Gastroesophageal sphincter (tissue), 4 donors: Measurements from ENCODE around the gene PSMB5. TPM values are rescaled to one million over a fixed set of nuclear protein-coding genes. Genes with fewer than 3 reads are reported as not detected.

Source experiments
- ATAC-seq: fragments of 150-250 bp; one replicate; pipeline ENCODE4 v1.9.1; 2016; ENCODE audit warnings: mild to moderate bottlenecking, moderate library complexity
- H3K27ac ChIP-seq, 4 donors: fragments of 200-600 bp; sonication (generic) in 3 of 4; 1 replicate in 3 of 4; 2 replicates in 1 of 4; pipeline ENCODE4 v1.5.1; 2016 to 2019
- H3K27me3 ChIP-seq: fragments of 200-600 bp; sonication (generic); one replicate; pipeline ENCODE4 v1.5.1; 2019
- H3K36me3 ChIP-seq, 2 donors: fragments of 200-600 bp; sonication (generic); one replicate each; pipeline ENCODE4 v1.5.1; 2019; ENCODE audit warnings: control low read depth in 1 of 2
- H3K4me1 ChIP-seq, 3 donors: fragments of 200-600 bp; sonication (generic); 1 replicate in 2 of 3; 2 replicates in 1 of 3; pipeline ENCODE4 v1.5.1; 2016 to 2019; ENCODE audit warnings: control low read depth in 2 of 3
- H3K4me3 ChIP-seq, 2 donors: fragments of 200-600 bp; sonication (generic); one replicate each; pipeline ENCODE4 v1.5.1; 2019; ENCODE audit warnings: mild to moderate bottlenecking in 1 of 2, moderate library complexity in 1 of 2
- H3K9me3 ChIP-seq, 3 donors: fragments of 200-600 bp; sonication (generic); one replicate each; pipeline ENCODE4 v1.5.1; 2017 to 2019; ENCODE audit warnings: control low read depth in 2 of 3
- EP300 ChIP-seq: sonication (generic); formaldehyde crosslinking; IDR thresholded peaks from one replicate; pipeline ENCODE4 v1.6.1; 2017; ENCODE audit warnings: antibody characterized with exemption, mild to moderate bottlenecking
- POLR2A ChIP-seq, 2 donors: fragments of 450-650 bp; IDR thresholded peaks; one replicate each; pipeline ENCODE4 v1.6.1; 2017; ENCODE audit warnings: antibody characterized with exemption in 2 of 2, mild to moderate bottlenecking in 2 of 2, moderate library complexity in 1 of 2
- POLR2AphosphoS5 ChIP-seq: sonication (generic); formaldehyde crosslinking; IDR thresholded peaks from one replicate; pipeline ENCODE4 v1.6.1; 2017; ENCODE audit warnings: antibody characterized with exemption
- WGBS, 2 donors: methylation state at CpG; one replicate each; pipeline ENCODE4 v1.1.5; 2018; ENCODE audit warnings: low coverage in 1 of 2; 5-methylcytosine and 5-hydroxymethylcytosine counted together
- total RNA-seq, 4 donors: library from RNA; depleted of rRNA; stranded (reverse); fragments of >200 nt; gene quantifications; one replicate each; pipeline ENCODE4 v1.1.0, GENCODE V29; 2016
- TF ChIP-seq, protein P1 (sequence below), 4 experiments: fragments of 200-600 bp in 2 of 4; fragments of 450-650 bp in 2 of 4; sonication (generic) in 1 of 4; IDR thresholded peaks; one replicate each; pipeline ENCODE4 v1.5.1; 2017 to 2019; ENCODE audit warnings: antibody characterized with exemption in 4 of 4, mild to moderate bottlenecking in 2 of 4, moderate library complexity in 2 of 4

Gene PSMB5
- total RNA-seq, 4 donors from 2014 or later, result 125 to 182 (median 133) TPM

DNA sequence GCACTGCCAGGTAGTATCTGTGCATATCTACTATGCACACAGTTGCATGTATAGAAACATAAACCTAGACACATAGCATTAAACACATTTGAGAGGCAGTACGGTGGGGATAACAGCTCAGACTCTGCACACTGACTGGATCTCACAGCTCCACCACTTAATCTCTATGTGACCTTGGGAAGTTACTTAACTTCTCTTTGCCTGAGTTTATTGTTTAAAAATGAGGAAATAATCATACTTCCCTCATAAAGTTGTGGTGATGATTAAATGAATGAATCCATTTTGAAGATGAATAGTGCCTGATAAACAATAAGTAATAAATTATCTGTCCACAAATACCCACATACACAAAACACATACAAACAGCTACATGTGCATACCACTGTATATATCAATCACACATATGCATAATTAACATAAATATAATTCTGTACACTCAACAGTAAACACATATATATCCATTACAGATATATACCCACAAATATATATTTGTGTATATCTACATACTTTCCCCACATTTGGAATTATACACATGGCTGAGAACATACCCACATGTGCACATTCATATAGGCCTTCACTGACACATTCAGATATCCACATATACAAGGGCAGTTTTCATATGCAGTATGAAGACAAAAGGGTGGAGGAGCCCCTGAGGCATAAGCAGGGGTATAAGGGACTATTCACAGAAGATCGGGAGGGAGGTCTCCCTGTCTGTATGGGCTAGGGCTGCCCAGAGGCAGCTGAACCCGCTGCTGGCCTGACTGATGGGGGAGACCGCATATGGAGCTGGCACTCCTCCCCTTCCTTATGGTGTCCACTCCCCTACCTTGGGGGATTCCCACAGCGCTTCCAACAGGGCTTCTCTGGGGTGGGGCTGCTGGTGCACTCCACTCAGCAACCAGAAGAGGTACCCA lies 16.7 kb upstream of the PSMB5 start:
- no peak for TF ChIP-seq EP300
- TF ChIP-seq POLR2A (IDR thresholded peaks at IDR 0.05), result no peak
- 45 to 86% methylated on average over 1 to 3 of the region's 5 CpGs for WGBS, 2 donors
- peaks cover 0 to 15% (median 5%) of the 10 kb centered on the region in 3 donors for H3K4me1 ChIP-seq
- ATAC-seq, result no peak
- H3K27me3 ChIP-seq, result peaks cover 13% of the 10 kb centered on the region
- no peak overlapping the region for H3K4me3 ChIP-seq
- no peak overlapping the region for H3K27ac ChIP-seq
- no peaks in the 10 kb centered on the region for H3K36me3 ChIP-seq
- no peaks in the 10 kb centered on the region for H3K9me3 ChIP-seq

DNA sequence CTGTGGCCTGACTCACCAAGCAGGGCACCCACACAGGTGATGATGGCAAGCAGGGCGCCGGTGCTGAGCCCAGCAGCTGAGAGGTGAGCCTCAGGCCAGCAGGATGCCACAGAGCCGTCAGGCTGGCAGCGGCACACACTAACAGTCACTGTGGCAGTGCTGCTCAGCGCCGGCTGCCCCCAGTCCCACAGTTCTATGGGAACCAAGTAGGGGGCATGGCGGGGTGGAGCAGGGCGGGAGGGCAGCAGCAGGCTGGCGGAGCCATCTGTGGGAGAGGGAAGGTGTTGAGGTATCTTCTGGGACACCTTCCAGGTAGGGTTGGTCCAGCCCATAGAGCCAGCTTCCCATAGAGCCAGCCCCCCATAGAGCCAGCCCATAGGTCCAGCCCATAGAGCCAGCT lies 14.3 kb upstream of the PSMB5 start:
- no peak overlapping the region for H3K4me3 ChIP-seq
- no peak overlapping the region for H3K27ac ChIP-seq
- TF ChIP-seq, protein P1, sequence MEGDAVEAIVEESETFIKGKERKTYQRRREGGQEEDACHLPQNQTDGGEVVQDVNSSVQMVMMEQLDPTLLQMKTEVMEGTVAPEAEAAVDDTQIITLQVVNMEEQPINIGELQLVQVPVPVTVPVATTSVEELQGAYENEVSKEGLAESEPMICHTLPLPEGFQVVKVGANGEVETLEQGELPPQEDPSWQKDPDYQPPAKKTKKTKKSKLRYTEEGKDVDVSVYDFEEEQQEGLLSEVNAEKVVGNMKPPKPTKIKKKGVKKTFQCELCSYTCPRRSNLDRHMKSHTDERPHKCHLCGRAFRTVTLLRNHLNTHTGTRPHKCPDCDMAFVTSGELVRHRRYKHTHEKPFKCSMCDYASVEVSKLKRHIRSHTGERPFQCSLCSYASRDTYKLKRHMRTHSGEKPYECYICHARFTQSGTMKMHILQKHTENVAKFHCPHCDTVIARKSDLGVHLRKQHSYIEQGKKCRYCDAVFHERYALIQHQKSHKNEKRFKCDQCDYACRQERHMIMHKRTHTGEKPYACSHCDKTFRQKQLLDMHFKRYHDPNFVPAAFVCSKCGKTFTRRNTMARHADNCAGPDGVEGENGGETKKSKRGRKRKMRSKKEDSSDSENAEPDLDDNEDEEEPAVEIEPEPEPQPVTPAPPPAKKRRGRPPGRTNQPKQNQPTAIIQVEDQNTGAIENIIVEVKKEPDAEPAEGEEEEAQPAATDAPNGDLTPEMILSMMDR (IDR thresholded peaks at IDR 0.05), result no peak
- TF ChIP-seq EP300 (no peak), POLR2A (IDR thresholded peaks at IDR 0.05) (no peak), POLR2AphosphoS5 (no peak)
- ATAC-seq, result no peak
- H3K4me1 ChIP-seq, result peaks cover 0 to 6% (median 0%) of the 10 kb centered on the region in 3 donors
- no peaks in the 10 kb centered on the region for H3K9me3 ChIP-seq
- no peaks in the 10 kb centered on the region for H3K36me3 ChIP-seq
- no CpG with 5 or more reads among the region's 9 CpGs for WGBS, 2 donors
- peaks cover 13% of the 10 kb centered on the region for H3K27me3 ChIP-seq

DNA sequence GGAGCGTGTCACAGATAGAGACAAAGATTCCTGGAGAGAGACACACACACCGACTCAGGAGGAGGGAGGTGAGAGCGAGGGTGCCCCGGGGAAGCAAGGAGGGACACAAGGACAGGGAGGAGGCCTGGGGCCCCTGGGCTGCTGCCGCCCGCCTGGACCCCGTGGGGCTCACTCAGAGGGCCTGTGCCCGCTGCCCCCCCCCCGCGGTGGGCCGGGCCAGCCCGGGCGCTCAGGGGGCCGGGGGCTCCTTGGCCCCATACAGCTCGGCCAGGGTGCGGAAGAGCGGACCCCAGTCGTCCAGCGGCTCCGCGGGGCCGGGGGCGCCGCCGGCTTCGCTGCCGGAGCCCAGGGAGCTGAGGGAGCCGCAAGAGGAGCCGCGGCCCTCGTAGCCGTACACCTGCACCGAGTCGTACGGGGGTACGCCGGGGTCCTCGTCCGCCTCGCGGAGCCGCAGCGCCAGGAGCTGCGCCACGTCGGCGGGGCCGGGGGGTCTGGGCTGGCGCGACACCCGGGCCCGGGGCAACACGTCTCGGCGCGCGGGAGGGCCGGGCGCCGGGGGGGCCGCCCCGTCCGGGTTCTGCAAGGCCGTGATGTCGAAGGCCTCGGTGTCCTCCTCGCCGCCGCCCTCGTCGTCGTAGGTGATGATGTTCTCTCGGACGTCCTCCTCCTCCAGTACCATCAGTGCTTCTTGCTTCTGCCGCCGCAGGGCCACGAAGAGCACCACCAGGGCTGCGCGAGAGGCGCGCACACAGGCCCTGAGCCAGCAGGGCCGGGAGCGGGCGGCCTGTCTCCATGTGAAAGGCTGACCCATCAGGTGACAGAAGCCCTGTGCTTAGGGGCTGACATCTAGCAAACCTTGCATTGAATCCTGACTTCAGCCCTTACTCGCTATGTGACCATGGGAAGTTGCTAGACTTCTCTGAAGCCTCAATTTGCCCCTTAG lies 13.3 kb upstream of the PSMB5 start:
- no peak for ATAC-seq
- Histone ChIP-seq H3K36me3 (no peaks in the 10 kb centered on the region), H3K4me3 (no peak overlapping the region), H3K27ac (peak overlapping the region in 2 of 4 donors; percentile 2 to 40), H3K4me1 (peaks cover 0 to 6% (median 0%) of the 10 kb centered on the region in 3 donors), H3K27me3 (peaks cover 13% of the 10 kb centered on the region), H3K9me3 (no peaks in the 10 kb centered on the region)
- TF ChIP-seq POLR2A (IDR thresholded peaks at IDR 0.05) (no peak), POLR2AphosphoS5 (no peak), EP300 (no peak)
- TF ChIP-seq, protein P1 (IDR thresholded peaks at IDR 0.05), result no peak
- 45 to 78% methylated on average over 8 to 13 of the region's 85 CpGs for WGBS, 2 donors

DNA sequence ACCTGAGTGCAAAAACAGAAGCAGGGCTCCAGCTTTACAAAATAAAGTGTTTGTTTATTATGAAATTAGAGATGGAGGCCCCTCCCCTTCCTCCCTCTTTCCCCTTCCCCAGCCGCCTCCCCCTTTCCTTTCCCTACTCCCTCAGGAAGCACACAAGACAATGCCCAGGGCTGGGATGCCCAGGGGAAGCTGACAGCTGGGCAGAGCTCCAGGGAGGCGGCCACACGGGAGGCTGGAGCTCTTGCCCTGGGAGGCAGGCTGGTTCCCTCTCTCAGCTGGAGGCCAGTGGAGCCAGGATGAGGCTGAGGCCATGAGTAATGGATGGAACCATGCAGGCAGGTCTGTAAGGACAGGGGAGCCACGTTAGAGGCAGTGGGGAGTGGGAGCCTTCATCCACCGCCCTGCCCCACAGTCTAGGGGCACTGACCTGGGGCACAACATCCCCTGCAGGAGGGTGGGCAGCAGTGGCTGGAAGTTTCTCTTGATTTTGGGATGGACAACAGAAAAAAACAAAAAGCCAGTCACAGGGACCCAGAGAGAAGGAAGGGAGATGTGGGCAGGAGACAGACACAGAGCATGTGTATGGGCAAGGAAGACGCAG lies 12.4 kb upstream of the PSMB5 start:
- H3K4me1 ChIP-seq, result peaks cover 0 to 6% (median 0%) of the 10 kb centered on the region in 3 donors
- peak overlapping the region in 2 of 4 donors; percentile 2 to 40 for H3K27ac ChIP-seq
- TF ChIP-seq, protein P1 (IDR thresholded peaks at IDR 0.05), result no peak
- TF ChIP-seq POLR2A (IDR thresholded peaks at IDR 0.05) (no peak), POLR2AphosphoS5 (no peak), EP300 (no peak)
- no peak for ATAC-seq
- H3K36me3 ChIP-seq, result no peaks in the 10 kb centered on the region
- no peak overlapping the region for H3K4me3 ChIP-seq
- WGBS, 2 donors, result 20 to 93% methylated on average over 1 to 3 of the region's 6 CpGs
- peaks cover 13% of the 10 kb centered on the region for H3K27me3 ChIP-seq
- no peaks in the 10 kb centered on the region for H3K9me3 ChIP-seq
